DMS53 treated with DMSO at 0.1 percent for 48 hours (cell line): Measurements from ENCODE around the gene NRG2.
A peak's percentile ranks its signal among the peaks of the same experiment; 100 is the strongest.

Experiments used
- DNase-seq: peaks from one replicate; lab custom pipeline; 2025; ENCODE audit not compliant: unreplicated experiment; lab: John Stamatoyannopoulos, UW

The NRG2 gene

GRCh38 chr5:139863855-139864558, 179.1 kb downstream of the NRG2 start:
- peak; percentile 30 for DNase-seq

- no peak for DNase-seq
Observed at GRCh38 chr5:139863361-139863760, 179.7 kb downstream of the NRG2 start.

GRCh38 chr5:139862803-139863202, 180.3 kb downstream of the NRG2 start:
- DNase-seq: no peak

GRCh38 chr5:139862313-139862712, 180.8 kb downstream of the NRG2 start:
- no peak for DNase-seq

GRCh38 chr5:139861889-139862207, 181.3 kb downstream of the NRG2 start:
- DNase-seq: no peak

DNA sequence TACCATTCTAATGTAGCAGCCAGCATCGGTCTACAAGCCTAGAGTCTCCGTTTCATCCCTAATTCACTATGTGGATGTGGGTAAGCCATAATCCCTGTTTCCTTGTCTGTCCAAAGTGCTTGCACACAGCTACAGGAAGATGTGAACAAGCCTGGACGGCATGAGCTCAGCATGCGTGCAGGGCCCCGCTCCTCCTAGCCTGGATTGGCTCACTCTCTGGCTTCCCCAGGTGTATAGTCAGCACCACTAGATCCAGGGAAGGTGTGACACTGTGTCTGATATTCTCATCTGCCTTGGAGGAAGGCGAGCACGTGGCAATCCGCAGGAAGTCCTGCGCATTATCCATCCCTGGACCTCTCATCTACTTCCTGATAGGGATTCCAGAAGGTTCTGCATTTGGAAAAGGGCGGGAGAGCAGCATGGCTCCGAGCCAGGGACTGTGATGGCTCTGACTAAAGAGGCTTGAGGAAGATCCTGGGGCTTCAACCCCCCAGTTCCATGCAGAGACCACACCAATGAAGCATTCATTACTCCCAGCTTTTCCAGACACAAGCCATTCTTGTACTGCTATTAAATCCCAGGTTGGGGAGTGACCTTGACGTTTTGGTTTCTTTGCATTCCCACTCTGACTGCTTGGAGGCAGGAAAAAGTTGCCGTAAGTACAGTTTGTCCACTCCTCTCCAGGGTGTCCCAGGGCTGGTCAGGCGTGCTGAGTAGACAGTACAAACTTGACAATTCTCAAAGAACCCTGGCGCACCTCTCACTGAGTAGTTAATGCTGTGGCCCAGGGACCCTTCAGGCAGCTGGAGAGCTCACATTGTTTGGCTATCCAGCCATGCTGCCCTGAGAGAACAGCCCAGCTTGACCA, 181.8 kb downstream of the NRG2 start:
- no peak for DNase-seq

- no peak for DNase-seq
Observed at GRCh38 chr5:139859013-139859412, 184.1 kb downstream of the NRG2 start.

DNA sequence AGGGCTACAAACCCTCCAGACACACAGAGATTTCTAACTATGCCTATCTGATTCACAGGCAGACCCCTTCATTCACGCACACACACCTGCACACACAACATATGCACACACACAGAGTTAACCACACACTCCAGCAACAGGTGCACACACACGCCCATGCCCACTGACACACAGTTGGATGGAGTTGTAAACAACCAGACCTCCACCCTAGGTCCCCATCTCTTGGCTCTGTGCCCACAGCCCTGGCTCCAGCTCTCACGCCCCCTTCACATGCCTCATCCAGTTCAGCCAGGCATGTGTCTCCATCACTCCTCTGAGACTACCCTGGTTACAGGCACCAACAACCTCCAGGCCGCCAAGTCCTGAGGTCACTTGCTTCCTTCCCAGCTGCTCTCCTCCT, 186.4 kb downstream of the NRG2 start:
- no peak for DNase-seq

DNA sequence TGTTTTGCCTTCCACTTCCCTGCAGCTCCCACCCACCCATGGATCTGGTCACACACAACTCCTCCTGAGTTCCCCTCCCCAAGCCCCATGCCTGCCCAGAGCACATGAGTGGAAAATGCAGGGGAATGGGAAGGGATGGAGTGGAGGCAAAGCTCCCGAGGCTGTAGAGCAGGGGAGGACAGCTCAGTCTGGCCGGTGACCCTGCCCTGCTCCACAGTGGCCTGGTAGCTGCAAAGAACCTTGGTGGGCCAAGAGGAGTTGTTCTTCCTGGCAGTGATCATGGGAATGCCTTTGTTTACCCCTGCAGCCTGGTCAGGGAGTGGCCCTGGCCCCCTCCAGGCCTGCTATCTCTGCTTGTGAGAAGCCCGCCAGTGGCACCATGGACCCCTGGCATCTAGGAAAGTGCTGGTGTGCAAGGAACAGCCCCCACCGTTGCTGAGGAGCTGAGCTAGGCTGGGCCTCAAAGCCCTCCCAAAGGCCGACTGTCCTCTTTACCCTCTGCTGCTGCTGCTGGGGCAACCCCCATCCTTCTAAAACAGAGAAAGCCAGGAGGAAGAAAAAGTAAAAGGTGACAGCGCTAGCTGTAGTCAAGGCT, 187.1 kb downstream of the NRG2 start:
- DNase-seq: no peak

- DNase-seq: no peak
Observed at GRCh38 chr5:139855451-139855850, 187.6 kb downstream of the NRG2 start.

DNA sequence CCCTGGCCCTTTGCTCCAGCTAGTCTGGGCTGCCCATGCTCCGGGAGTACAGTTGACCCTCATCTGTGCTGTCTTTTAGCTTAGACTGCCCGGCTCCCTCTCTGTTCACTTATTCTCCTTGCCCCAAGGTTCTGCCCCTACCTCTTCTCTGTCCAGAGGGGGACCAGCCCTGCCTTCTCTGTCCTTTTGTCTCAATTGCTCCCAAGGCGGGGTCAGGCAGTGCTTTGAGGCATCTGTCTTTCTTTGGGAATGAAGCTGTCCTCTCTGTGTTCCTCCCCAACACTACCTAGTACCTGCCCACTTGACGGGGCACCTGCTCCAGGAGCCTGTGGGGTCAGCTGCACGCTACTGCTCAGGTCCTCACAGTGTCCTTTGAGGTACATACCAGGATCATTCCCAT, 188.1 kb downstream of the NRG2 start:
- no peak for DNase-seq

DNA sequence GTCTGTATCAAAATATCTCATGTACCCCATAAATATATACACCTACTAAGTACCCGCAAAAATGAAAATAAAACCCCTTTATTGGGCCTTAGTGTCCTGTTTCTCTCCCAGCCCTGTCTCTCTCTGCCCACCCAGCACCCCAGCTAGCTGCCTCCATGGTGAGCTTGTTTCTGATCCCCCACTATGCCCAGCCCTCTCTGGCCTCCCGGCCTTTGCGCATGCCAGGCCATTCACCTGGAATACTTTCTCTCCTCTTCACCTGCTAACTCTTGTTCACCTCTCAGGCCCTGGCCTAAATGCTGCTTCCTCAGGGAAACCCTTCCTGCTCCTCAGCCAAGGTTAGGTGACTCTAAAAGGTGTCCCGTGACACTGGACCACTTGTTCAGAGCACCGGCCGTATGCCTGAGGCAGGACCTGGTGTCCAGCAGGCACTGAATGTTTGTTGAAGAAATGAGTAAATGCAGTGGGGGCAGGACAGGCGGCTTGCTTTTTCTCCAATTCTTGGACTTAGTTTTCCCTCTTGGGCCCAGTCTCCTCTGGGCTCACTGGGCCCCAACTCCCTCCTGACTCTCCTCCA, 189.0 kb downstream of the NRG2 start:
- no peak for DNase-seq

DNA sequence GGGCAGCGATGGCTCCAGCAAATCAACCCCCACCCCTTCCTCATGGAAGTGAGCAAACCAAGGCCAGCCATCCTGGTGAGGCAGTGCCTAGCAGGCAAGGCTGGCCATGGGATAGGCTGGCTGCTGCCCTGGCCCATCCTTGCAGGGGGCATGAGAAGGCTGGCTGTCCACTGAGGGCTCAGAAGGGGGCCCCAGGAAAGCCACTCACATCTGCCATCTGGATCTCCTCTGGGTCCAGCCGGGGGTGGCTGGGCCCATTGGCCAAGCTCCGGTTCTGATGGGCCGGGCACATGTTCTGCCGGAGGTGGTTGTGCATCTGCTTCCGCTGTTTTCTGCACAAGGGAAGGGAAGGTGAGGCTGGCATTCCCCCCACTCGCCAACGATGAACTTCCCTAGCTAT, 190.4 kb downstream of the NRG2 start:
- no peak for DNase-seq

- DNase-seq: no peak
Observed at GRCh38 chr5:139851558-139851957, 191.5 kb downstream of the NRG2 start.

- DNase-seq: no peak
Observed at GRCh38 chr5:139850423-139851016, 192.6 kb downstream of the NRG2 start.

GRCh38 chr5:139849942-139850341, 193.2 kb downstream of the NRG2 start:
- DNase-seq: no peak

- DNase-seq: no peak
Observed at GRCh38 chr5:139849501-139849900, 193.6 kb downstream of the NRG2 start.

- DNase-seq: no peak
Observed at GRCh38 chr5:139848508-139849100, 194.5 kb downstream of the NRG2 start.

DNA sequence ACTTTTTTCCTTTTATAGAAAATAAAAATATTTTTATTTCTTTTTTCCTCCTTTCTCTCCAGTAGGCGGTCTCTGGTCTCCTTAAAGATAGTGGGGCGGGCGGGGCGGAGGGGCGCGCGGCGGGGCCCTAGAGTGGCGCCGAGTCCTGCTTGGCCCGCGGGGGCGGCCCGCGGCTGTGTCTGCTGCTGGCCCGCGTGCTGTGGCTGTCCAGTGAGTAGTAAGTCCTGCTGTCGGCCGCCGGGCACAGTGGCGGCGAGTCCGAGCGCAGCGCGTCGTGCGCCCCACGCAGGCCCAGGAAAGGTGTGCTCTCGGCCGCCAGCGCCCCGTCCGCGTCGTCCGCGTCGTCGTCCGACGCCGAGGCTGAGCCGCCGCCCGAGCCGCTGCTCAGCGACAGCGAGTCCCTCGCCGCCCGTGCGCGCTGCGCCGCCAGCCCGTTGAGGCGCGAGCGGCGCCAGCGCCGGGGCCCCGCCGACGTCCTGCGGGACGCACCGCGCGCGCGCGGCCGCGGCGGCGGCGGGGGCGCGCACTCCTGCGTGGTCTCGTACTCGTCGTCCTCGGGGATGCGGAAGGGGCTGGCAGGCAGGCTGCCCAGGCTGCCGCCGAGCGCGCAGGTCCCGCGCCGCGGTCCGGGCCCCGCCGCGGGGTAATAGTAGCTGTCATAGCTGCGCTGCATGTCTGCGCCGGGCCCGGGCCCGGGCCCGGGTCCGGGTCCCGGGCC, 195.2 kb downstream of the NRG2 start:
- DNase-seq: peak; percentile 39

- DNase-seq: no peak
Observed at GRCh38 chr5:139847091-139847490, 196.0 kb downstream of the NRG2 start.
